ENCODE results near the gene ITGB4.

The ITGB4 gene

DNA sequence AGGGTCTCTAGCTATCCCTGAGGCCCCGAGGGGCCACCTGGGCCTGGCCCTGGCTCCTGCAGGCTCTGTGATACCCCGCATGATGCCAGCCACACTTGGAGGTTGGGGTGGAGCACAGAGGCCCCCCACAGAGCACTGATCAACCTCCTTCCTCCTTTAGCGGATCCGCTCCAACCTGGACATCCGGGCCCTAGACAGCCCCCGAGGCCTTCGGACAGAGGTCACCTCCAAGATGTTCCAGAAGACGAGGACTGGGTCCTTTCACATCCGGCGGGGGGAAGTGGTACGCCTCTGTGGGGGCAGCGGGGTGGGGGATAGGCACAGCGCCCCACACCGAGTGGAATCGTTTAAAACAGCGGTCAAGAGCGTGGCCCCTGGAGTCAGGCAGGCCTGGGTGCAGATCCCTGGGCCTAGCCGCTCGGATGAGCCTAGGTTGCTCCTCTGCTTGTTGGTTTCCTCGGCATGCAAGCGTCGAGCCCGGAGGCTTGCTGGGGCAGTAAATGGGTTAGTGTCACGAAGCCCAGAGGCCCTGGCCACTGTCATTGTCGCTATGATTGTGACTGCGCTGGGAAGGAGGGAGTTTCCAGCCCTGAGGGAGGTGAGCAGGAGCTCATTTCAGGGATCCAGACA is 9.9 kb downstream of the ITGB4 start:
- DNase-seq (ENCODE audit: low read depth in 3 of 3), result no peak

DNA sequence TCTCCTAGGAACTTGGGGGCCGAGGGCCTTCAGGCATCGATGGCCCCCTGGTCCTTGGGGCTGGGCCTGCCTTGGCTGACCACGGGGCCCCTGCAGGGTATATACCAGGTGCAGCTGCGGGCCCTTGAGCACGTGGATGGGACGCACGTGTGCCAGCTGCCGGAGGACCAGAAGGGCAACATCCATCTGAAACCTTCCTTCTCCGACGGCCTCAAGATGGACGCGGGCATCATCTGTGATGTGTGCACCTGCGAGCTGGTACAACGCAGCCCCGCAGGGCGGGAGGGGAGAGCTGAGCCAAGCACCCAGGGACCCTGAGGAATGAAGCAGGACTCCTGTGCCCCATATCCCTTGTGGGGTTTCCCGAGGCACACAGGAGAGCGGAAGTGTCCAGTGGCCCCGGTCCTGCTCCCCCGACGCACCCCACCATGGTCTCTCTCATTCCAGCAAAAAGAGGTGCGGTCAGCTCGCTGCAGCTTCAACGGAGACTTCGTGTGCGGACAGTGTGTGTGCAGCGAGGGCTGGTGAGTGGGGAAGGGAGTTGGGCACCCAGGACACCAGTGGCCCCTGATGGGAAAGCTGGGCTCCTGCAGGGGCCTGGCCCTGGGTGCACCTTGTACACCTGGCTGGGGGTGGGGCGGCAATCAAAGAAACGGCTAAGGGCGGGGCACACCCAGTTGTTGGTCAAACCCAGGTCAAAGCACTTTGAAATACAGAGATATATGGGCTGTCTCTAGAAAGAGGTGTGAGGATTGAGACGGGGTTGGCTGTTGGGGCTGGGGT is 10.6 kb downstream of the ITGB4 start:
- no peak for DNase-seq (ENCODE audit: low read depth in 3 of 3)

DNA sequence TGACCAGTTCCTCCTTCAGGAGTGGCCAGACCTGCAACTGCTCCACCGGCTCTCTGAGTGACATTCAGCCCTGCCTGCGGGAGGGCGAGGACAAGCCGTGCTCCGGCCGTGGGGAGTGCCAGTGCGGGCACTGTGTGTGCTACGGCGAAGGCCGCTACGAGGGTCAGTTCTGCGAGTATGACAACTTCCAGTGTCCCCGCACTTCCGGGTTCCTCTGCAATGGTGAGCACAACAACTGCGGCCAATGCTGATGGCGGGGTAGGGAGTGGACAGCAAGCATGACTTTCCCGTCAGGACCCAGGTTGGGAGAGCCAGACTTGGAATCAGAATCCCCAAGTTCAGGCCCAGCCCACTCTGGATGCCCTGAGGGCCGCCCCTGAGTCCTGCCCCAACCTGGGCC is 12.2 kb downstream of the ITGB4 start:
- no peak for DNase-seq (ENCODE audit: low read depth in 3 of 3)

DNA sequence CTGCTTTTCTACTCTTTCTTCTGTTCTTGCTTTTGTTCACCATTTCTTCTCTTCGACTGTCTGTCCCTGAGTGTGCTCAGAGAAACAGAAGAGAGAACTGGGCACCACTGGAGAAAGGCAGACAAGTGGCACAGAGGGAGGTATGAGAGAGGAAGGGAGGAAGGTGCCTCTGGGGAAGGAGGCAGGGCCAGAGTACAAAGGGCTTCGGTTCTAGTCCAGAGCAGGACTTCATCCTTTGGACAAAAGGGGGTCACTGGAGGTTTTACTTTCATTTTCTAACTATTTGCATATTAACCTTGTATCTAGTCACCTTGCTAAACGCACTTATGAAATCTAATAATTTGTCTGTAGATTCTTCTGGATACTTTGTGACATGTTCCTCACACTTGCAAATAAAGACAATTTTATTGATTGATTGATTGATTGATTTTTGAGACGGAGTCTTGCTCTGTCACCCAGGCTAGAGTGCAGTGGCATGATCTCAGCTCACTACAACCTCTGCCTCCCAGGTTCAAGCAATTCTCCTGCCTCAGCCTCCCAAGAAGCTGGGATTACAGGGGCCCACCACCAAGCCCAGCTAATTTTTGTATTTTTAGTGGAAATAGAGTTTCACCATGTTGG is 13.5 kb downstream of the ITGB4 start:
- no peak for DNase-seq (ENCODE audit: low read depth in 3 of 3)

DNA sequence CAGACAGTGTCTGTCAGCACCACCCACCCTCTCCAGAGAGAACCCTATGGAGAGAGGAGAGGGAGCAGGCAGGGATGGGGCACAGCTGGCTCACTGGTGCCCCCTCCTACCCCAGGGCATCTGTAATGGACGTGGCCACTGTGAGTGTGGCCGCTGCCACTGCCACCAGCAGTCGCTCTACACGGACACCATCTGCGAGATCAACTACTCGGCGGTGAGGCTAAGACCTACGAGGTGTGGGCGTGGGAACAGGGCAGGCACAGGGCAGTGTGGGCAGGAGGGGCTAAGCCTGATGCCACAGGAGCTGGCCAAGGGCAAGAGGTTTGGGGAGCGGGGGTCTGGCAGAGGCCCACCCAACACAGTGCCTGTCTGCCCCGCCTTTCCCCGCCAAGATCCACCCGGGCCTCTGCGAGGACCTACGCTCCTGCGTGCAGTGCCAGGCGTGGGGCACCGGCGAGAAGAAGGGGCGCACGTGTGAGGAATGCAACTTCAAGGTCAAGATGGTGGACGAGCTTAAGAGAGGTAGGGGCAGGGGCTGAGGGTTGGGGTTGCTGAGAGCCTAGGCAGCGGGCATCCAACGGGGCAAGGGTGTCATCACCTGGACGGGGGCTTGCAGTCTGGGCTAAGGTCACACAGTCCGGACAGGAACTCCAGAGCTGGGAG is 15.0 kb downstream of the ITGB4 start:
- DNase-seq (ENCODE audit: low read depth in 3 of 3), result no peak

DNA sequence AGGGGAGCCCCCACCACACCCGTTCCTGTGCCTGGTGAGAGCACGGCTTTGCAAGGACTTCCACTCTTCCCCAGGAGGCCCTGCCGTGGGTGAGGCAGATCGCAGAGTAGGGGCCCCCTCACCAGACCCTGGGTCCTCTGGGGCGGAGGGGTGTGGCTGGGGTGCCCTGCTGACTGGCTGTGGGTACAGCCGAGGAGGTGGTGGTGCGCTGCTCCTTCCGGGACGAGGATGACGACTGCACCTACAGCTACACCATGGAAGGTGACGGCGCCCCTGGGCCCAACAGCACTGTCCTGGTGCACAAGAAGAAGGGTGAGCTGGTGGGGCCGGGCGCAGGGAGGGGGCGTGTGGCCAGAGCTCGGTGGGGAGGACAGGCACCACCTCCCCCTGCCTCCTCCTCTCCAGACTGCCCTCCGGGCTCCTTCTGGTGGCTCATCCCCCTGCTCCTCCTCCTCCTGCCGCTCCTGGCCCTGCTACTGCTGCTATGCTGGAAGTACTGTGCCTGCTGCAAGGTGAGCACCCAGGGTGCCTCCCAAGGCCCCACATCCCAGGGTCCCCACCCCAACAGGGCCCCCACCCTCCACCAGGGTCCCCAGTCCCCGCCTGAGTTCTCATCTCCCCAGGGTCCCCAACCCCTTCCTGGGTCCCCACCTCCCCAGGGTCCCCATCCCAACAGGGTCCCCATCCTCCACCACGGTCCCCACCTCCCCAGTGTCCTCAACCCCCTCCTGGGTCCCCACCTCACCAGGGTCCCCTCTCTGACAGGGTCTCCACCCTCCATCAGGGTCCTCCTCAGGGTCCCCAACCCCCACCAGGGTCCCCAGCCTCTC is 16.1 kb downstream of the ITGB4 start:
- no peak for DNase-seq (ENCODE audit: low read depth in 3 of 3)

DNA sequence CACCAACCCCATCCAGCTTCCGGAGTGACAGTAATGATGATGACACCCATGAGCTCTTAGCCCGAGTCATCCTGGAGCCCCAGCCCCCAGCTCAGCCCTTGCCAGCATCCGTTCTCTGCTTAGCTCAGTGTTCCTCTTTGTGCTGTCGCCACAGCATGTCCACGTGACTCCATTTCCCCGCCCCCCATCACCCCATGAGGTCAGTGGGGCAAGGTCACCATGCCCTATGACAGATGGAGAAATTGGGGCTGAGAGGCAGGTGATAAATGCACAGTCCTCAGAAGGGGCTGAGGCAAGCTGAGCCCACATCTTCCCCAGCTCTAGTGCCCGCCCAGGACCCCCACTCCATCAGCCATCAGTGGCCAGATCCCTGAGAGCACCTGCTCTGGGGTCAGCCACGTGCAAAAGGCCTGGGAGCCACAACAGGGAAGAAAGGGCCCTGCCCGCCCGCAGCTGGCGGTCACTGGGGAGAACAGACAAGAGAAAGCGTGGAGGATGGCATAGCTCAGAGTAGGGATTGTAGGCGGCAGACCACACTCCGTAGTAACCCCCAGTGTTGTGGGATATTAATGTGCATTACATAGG is 17.1 kb downstream of the ITGB4 start:
- no peak for DNase-seq (ENCODE audit: low read depth in 3 of 3)

DNA sequence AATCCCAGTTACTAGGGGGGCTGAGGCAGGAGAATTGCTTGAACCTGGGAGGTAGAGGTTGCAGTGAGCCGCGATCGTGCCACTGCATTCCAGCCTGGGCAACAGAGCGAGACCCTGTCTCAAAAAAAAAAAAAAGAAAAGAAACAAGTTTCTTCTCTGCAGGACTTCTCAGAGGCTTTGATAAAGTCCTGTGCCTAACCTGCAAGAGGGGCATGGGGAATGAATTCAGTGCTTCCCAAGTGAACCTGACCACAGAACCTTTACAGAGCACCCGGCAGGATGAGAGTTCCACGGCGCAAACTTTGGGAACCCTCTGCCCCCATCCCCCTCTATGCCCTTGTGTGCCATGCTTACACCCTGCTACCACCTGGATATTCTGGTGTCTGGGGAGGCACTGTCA is 17.9 kb downstream of the ITGB4 start:
- no peak for DNase-seq (ENCODE audit: low read depth in 3 of 3)

DNA sequence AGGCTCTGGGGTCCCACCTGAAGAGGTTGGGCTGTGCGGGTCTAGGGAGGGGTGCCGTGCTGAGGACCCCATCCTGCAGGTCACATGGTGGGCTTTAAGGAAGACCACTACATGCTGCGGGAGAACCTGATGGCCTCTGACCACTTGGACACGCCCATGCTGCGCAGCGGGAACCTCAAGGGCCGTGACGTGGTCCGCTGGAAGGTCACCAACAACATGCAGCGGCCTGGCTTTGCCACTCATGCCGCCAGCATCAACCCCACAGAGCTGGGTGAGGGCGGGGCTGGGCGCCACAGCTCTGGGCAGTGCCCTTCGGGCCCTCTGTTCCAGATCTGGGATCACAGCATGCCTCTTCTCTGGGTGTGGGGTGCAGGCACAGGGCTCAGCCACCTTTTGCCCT is 18.5 kb downstream of the ITGB4 start:
- DNase-seq (ENCODE audit: low read depth in 3 of 3), result no peak

DNA sequence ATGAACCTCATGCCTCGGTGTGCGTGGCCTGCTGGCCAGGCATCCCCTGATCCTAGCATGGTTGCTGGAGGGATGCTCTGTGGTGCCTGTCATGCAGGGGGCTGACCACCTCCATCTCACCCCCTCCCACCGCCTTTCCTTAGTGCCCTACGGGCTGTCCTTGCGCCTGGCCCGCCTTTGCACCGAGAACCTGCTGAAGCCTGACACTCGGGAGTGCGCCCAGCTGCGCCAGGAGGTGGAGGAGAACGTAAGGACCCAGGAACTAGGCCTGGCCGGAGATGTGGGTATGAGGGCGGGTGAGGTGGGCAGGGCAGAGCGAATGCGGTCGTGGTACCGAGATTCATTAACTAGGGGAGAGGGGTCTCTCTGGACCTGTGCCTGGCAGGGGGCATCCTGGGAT is 19.0 kb downstream of the ITGB4 start:
- no peak for DNase-seq (ENCODE audit: low read depth in 3 of 3)

DNA sequence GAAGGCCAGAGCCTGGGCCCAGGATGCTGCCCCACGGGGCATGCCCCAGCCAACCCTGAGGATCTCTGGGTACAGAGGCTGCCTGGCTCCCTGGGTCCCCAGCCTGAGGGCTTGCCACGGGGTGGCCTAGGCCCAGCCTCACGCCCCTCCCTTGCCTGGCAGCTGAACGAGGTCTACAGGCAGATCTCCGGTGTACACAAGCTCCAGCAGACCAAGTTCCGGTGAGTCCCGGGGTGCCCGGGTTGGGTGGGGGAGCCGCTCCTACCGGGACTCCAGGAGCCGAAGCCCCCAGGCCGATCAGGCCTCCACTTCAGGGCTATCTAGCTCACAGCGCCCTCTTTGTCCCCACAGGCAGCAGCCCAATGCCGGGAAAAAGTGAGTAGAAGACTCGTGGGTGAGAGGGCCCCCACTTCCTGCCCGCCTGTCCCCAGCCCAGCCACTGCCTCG is 19.4 kb downstream of the ITGB4 start:
- DNase-seq (ENCODE audit: low read depth in 3 of 3), result no peak

DNA sequence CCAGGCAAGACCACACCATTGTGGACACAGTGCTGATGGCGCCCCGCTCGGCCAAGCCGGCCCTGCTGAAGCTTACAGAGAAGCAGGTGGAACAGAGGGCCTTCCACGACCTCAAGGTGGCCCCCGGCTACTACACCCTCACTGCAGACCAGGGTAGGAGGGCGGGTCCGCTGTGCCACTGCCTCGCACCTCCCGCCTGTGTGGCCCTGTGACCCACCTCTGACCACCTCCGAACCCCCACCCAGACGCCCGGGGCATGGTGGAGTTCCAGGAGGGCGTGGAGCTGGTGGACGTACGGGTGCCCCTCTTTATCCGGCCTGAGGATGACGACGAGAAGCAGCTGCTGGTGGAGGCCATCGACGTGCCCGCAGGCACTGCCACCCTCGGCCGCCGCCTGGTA is 21.1 kb downstream of the ITGB4 start:
- DNase-seq (ENCODE audit: low read depth in 3 of 3), result no peak

DNA sequence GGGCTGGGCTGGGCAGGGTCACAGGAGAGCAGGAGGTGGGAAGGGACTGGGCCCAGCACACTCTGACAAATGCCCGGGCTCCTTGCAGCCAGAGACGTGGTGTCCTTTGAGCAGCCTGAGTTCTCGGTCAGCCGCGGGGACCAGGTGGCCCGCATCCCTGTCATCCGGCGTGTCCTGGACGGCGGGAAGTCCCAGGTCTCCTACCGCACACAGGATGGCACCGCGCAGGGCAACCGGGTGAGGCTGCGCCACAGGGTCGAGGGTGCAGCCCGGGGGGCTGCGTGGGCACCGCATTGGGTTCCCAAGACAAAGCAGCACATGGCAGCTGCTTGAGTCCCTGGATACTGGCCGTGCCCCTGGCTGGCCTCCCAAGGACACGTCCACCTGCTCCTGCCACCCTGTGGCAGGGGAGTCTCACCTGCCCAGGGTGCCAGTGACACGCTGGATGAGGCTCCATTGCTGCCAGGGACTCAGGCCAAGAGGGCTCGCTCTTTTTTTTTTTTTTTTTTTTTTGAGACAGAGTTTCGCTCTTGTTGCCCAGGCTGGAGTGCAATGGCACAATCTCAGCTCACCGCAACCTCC is 22.5 kb downstream of the ITGB4 start:
- DNase-seq (ENCODE audit: low read depth in 3 of 3), result no peak

DNA sequence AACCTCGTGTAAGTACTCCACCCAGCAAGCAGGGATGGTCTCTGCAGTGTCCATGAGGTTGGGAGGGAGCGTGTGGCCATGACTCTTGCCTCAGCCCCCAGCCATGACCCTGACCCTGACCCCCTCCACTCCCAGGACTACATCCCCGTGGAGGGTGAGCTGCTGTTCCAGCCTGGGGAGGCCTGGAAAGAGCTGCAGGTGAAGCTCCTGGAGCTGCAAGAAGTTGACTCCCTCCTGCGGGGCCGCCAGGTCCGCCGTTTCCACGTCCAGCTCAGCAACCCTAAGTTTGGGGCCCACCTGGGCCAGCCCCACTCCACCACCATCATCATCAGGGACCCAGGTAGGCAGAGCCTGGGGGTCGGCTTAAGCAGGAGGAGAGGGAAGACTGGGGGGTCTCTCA is 27.4 kb downstream of the ITGB4 start:
- DNase-seq (ENCODE audit: low read depth in 3 of 3), result no peak

DNA sequence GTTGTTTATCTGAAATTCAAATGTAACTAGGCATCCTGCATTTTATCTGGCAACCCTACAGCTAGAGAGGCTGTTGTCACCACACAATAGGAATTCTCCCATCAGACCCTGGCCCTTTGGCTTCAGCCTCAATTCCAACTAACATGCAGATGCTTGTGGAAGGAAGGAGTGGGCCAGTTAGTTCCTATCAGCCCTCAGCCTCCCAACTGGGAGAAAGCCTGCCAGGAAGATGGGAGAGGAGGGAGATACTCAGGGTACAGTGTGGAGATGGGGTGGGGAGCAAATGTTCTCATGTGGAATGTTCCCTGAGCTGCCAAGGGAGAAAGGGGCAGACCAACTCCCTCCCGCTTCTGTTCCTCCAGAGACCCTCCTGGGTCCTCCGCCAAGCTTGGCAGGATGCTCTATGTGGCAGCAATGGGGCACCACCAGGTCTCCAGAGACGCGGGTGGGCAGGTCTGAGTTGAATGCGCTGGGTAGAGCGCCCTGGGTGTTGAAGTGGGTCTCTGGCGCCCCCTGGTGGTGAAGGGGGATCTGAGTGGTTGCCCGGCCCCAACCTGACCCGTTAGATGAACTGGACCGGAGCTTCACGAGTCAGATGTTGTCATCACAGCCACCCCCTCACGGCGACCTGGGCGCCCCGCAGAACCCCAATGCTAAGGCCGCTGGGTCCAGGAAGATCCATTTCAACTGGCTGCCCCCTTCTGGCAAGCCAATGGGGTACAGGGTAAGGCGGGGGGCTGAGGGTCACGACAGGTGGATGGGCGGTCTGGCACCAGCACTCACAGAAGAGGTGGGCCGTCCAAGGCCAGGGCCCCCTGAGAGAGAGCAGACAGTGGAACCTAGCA is 28.5 kb downstream of the ITGB4 start:
- peak; percentile 79 to 88 (median 81) for DNase-seq (ENCODE audit: low read depth in 3 of 3)

DNA sequence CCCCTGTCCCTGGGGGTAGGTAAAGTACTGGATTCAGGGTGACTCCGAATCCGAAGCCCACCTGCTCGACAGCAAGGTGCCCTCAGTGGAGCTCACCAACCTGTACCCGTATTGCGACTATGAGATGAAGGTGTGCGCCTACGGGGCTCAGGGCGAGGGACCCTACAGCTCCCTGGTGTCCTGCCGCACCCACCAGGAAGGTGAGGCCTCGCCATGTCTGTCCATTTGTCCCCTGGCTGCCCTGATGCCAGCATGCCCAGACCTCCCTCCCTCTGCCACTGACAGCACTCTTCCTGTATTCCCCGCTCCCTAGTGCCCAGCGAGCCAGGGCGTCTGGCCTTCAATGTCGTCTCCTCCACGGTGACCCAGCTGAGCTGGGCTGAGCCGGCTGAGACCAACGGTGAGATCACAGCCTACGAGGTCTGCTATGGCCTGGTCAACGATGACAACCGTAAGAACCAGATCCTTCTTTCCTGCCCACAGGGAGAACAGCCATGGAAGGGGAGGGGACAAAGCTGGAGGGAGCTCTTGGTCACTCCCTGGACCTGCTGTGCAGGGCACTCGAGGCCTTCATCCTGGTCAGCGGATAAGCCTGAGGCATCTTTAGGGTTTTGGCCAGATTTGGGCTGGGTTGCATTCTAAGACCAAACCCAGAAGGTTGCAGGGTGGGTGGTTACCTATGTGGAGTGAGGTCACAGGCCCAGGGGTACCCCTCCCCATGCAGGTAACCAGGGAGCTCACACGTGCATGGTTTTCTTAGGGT is 29.6 kb downstream of the ITGB4 start:
- DNase-seq (ENCODE audit: low read depth in 3 of 3), result no peak

DNA sequence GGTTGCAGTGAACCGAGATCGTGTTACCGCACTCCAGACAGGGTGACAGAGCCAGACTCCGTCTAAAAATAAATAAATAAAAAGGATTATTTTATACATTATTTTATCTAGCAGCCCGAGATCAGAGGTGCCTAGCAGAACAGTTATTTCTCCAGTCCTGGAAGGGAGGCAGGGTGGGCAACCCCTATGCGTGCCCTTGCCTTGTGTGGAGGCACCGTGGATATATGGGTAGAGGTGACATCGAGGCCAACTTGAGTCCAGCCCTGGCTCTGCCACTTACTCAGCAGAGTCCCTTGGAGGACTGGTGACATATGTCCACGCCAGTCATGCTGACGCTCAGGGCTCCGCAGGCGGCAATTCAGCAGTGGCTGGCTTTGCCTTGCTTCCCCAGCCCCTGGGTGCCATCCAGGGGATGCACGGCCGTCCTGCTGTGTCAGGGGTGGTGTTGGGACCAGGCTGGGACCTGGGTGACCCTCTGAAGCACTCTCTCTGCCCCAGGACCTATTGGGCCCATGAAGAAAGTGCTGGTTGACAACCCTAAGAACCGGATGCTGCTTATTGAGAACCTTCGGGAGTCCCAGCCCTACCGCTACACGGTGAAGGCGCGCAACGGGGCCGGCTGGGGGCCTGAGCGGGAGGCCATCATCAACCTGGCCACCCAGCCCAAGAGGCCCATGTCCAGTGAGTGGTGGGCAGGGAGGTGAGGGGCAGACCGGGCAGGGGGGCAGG is 30.6 kb downstream of the ITGB4 start:
- DNase-seq (ENCODE audit: low read depth in 3 of 3), result no peak

DNA sequence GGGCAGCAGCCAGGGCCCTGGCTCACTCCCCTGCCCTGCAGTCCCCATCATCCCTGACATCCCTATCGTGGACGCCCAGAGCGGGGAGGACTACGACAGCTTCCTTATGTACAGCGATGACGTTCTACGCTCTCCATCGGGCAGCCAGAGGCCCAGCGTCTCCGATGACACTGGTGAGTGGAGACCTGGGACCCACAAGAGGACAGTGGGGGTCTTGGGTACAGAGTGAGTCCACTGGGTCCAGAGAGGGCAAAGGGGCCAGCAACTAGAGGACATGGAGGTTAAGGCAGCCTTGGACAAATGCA is 31.1 kb downstream of the ITGB4 start:
- DNase-seq (ENCODE audit: low read depth in 3 of 3), result no peak

Measured in stimulated activated CD4-positive, alpha-beta T cell treated with anti-CD3 and anti-CD28 coated beads, TNF-alpha, amount 100 ng/mL, for 24 hours (primary cell).